Measurements from ENCODE around the gene MIDN.

DNA sequence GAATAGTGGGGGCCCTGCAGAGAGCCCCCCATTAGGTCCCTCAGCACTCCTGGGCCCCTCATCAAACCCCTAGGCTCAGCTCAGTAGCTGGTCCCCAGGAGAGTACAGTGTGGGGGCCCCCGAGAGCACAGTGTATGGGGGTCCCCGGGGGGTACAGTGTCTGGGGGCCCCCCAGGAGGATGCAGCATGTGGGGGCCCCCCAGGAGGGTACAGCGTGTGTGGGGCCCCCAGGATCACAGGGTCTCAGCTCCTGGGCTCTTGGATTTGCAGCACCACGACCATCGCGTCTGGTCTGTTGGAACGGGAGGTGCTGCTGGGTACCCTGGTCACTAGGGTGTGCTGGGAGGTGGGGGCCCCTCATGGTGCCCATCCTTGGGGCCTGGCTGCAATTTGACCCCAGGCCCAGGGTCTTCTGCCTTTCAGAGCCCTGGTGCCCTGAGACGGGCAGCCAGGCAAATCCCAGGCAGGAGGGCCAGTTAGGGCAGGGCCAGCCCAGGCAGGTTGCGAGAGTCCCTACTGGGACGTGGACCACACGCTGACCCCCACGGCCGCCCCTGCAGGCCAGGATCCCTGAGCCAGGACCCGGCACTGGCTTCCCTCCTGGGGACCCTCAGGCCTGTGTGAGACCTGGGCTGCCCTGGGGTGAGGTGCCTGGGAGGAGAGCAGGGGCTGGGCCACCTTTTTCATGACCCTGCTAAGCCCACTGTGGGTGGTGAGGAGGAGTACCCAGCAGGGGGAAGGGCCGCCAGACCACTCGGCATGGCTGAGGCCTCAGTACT is 24.1 kb upstream of the MIDN start:
- TF ChIP-seq, protein P1, sequence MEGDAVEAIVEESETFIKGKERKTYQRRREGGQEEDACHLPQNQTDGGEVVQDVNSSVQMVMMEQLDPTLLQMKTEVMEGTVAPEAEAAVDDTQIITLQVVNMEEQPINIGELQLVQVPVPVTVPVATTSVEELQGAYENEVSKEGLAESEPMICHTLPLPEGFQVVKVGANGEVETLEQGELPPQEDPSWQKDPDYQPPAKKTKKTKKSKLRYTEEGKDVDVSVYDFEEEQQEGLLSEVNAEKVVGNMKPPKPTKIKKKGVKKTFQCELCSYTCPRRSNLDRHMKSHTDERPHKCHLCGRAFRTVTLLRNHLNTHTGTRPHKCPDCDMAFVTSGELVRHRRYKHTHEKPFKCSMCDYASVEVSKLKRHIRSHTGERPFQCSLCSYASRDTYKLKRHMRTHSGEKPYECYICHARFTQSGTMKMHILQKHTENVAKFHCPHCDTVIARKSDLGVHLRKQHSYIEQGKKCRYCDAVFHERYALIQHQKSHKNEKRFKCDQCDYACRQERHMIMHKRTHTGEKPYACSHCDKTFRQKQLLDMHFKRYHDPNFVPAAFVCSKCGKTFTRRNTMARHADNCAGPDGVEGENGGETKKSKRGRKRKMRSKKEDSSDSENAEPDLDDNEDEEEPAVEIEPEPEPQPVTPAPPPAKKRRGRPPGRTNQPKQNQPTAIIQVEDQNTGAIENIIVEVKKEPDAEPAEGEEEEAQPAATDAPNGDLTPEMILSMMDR (IDR thresholded peaks at IDR 0.05; ENCODE audit: extremely low read depth in 1 of 2, insufficient read depth in 1 of 2, low read depth in 1 of 2, low read length in 2 of 2): no peak
- TF ChIP-seq POLR2AphosphoS5 (IDR thresholded peaks at IDR 0.05; ENCODE audit: insufficient read depth, low read depth, low read length) (no peak), JUN (IDR thresholded peaks at IDR 0.05; ENCODE audit: borderline replicate concordance, insufficient read depth, insufficient read length, low read depth) (no peak), GATA2 (IDR thresholded peaks at IDR 0.05; ENCODE audit: insufficient read depth, insufficient read length, low read depth, low read length) (no peak), FOS (IDR thresholded peaks at IDR 0.05; ENCODE audit: borderline replicate concordance, insufficient read depth, low read length) (no peak), POLR2A (IDR thresholded peaks at IDR 0.05; ENCODE audit: low read depth, low read length) (no peak), EZH2 (IDR thresholded peaks at IDR 0.05; ENCODE audit: borderline replicate concordance, low read depth, low read length, severe bottlenecking) (no peak)
- TF ChIP-seq, protein P2, sequence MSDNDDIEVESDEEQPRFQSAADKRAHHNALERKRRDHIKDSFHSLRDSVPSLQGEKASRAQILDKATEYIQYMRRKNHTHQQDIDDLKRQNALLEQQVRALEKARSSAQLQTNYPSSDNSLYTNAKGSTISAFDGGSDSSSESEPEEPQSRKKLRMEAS (IDR thresholded peaks at IDR 0.05; ENCODE audit: insufficient read depth, insufficient read length): no peak

All from endothelial cell of umbilical vein (primary cell).